HEK293 (cell line): ENCODE data around the gene LARGE1.

ENCODE experiments used
- CTCF ChIP-seq: fragments of 450-650 bp; formaldehyde crosslinking; IDR thresholded peaks from 2 replicates; pipeline ENCODE4 v1.5.1; 2016; ENCODE audit warnings: missing biosample characterization, missing genetic modification characterization
- REST ChIP-seq: fragments of 450-650 bp; formaldehyde crosslinking; IDR thresholded peaks from 2 replicates; pipeline ENCODE4 v1.5.1; 2016; ENCODE audit warnings: missing biosample characterization, missing genetic modification characterization

GRCh38 chr22:33555814-33556522 is 364.3 kb downstream of the LARGE1 start:
- TF ChIP-seq REST (tag by site-specific recombination) (no peak), CTCF (no peak)
